Measurements from ENCODE around the gene STX18. TPM values are rescaled to one million over a fixed set of nuclear protein-coding genes. Genes with fewer than 3 reads are reported as not detected.

Gene STX18
- total and polyA plus RNA-seq, 10 of the 15 experiments (the other 5 are each of a cell fraction or from before 2014, with no cell fraction given) = 8.2 to 46.6 (median 31.1) TPM

DNA sequence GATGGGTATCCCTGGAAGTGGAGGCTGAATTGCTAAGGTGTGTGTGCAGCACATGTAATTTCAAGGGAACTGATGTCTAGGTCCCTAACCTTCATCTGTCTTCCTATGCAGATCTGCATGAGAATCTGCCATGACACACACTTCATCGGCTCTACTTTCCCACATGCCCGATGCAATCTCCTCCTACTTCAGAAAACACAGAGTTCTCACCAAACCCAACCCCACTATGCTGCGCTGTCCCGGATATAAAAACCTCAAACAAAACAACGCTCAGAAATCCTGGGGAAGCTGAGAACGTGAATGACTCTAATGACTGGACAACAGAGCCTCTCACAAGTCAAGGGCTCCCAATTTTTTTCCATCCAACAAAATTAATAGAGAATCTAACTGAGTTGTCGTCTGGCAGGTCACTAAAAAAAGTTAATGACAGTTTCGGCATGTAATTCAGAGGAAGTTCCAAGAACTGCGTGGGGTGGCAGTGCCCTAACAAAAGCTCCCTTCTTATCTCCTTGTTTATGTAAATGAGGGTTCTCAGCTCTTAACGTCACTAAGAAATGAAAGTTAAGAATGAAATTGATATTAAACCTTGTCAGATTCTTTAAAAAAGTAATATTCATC, 39.0 kb downstream of the STX18 start (continued):
- TF ChIP-seq SPI1 (IDR thresholded peaks at IDR 0.05; ENCODE audit: borderline replicate concordance, insufficient read depth, low read depth, low read length) = no peak
- no peak for TF ChIP-seq MYC (IDR thresholded peaks at IDR 0.05; ENCODE audit: insufficient read depth, insufficient read length, insufficient replicate concordance, low read length, severe bottlenecking)
- TF ChIP-seq, protein P1, sequence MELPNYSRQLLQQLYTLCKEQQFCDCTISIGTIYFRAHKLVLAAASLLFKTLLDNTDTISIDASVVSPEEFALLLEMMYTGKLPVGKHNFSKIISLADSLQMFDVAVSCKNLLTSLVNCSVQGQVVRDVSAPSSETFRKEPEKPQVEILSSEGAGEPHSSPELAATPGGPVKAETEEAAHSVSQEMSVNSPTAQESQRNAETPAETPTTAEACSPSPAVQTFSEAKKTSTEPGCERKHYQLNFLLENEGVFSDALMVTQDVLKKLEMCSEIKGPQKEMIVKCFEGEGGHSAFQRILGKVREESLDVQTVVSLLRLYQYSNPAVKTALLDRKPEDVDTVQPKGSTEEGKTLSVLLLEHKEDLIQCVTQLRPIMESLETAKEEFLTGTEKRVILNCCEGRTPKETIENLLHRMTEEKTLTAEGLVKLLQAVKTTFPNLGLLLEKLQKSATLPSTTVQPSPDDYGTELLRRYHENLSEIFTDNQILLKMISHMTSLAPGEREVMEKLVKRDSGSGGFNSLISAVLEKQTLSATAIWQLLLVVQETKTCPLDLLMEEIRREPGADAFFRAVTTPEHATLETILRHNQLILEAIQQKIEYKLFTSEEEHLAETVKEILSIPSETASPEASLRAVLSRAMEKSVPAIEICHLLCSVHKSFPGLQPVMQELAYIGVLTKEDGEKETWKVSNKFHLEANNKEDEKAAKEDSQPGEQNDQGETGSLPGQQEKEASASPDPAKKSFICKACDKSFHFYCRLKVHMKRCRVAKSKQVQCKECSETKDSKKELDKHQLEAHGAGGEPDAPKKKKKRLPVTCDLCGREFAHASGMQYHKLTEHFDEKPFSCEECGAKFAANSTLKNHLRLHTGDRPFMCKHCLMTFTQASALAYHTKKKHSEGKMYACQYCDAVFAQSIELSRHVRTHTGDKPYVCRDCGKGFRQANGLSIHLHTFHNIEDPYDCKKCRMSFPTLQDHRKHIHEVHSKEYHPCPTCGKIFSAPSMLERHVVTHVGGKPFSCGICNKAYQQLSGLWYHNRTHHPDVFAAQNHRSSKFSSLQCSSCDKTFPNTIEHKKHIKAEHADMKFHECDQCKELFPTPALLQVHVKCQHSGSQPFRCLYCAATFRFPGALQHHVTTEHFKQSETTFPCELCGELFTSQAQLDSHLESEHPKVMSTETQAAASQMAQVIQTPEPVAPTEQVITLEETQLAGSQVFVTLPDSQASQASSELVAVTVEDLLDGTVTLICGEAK (IDR thresholded peaks at IDR 0.05; ENCODE audit: borderline replicate concordance) = 0 out of 2 replicates have a peak, but pooled peaks have one; percentile 7
- TF ChIP-seq, protein P2, sequence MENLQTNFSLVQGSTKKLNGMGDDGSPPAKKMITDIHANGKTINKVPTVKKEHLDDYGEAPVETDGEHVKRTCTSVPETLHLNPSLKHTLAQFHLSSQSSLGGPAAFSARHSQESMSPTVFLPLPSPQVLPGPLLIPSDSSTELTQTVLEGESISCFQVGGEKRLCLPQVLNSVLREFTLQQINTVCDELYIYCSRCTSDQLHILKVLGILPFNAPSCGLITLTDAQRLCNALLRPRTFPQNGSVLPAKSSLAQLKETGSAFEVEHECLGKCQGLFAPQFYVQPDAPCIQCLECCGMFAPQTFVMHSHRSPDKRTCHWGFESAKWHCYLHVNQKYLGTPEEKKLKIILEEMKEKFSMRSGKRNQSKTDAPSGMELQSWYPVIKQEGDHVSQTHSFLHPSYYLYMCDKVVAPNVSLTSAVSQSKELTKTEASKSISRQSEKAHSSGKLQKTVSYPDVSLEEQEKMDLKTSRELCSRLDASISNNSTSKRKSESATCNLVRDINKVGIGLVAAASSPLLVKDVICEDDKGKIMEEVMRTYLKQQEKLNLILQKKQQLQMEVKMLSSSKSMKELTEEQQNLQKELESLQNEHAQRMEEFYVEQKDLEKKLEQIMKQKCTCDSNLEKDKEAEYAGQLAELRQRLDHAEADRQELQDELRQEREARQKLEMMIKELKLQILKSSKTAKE (IDR thresholded peaks at IDR 0.05; ENCODE audit: low read depth, poor library complexity, severe bottlenecking) = no peak
- no peak for TF ChIP-seq POLR2AphosphoS2 (IDR thresholded peaks at IDR 0.05; ENCODE audit: low read depth, low read length)
- TF ChIP-seq, protein P3, sequence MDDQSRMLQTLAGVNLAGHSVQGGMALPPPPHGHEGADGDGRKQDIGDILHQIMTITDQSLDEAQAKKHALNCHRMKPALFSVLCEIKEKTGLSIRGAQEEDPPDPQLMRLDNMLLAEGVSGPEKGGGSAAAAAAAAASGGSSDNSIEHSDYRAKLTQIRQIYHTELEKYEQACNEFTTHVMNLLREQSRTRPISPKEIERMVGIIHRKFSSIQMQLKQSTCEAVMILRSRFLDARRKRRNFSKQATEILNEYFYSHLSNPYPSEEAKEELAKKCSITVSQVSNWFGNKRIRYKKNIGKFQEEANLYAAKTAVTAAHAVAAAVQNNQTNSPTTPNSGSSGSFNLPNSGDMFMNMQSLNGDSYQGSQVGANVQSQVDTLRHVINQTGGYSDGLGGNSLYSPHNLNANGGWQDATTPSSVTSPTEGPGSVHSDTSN (IDR thresholded peaks at IDR 0.05; ENCODE audit: insufficient replicate concordance, low read depth, low read length) = no peak
- no peak for TF ChIP-seq SIX5 (IDR thresholded peaks at IDR 0.05; ENCODE audit: low read depth, low read length, severe bottlenecking)
- no peak for TF ChIP-seq FOS (IDR thresholded peaks at IDR 0.05; ENCODE audit: borderline replicate concordance, extremely low read depth, insufficient read length)
- TF ChIP-seq JUND (IDR thresholded peaks at IDR 0.05; ENCODE audit: low read depth, low read length) = no peak
- TF ChIP-seq EGR1 (IDR thresholded peaks at IDR 0.05; ENCODE audit: borderline replicate concordance in 1 of 2, low read depth in 2 of 2, low read length in 2 of 2) = no peak
- TF ChIP-seq SMC3 (IDR thresholded peaks at IDR 0.05; ENCODE audit: borderline replicate concordance, low read length) = no peak
- no peak for TF ChIP-seq MLLT1 (IDR thresholded peaks at IDR 0.05)
- TF ChIP-seq, protein P4, sequence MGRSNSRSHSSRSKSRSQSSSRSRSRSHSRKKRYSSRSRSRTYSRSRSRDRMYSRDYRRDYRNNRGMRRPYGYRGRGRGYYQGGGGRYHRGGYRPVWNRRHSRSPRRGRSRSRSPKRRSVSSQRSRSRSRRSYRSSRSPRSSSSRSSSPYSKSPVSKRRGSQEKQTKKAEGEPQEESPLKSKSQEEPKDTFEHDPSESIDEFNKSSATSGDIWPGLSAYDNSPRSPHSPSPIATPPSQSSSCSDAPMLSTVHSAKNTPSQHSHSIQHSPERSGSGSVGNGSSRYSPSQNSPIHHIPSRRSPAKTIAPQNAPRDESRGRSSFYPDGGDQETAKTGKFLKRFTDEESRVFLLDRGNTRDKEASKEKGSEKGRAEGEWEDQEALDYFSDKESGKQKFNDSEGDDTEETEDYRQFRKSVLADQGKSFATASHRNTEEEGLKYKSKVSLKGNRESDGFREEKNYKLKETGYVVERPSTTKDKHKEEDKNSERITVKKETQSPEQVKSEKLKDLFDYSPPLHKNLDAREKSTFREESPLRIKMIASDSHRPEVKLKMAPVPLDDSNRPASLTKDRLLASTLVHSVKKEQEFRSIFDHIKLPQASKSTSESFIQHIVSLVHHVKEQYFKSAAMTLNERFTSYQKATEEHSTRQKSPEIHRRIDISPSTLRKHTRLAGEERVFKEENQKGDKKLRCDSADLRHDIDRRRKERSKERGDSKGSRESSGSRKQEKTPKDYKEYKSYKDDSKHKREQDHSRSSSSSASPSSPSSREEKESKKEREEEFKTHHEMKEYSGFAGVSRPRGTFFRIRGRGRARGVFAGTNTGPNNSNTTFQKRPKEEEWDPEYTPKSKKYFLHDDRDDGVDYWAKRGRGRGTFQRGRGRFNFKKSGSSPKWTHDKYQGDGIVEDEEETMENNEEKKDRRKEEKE (IDR thresholded peaks at IDR 0.05) = no peak
- TF ChIP-seq SRF (IDR thresholded peaks at IDR 0.05; ENCODE audit: low read depth in 2 of 2, low read length in 2 of 2) = no peak
